GM23338 (cell line): ENCODE results near the gene LCP2. TPM values are rescaled to one million over a fixed set of nuclear protein-coding genes. Genes with fewer than 3 reads are reported as not detected.

ENCODE experiments used
- ATAC-seq: fragments of 200-7000 bp; cut with Tn5 transposase; 3 replicates; pipeline ENCODE4 v1.9.1; 2020
- DNase-seq: peaks from one replicate; pipeline ENCODE4 v3.0.0-alpha.2; 2015; ENCODE audit warnings: low spot score
- H2AFZ ChIP-seq: fragments of 200-600 bp; sonication (generic); 2 replicates; pipeline ENCODE4 v1.8.0; 2016; ENCODE audit warnings: antibody characterized with exemption, mild to moderate bottlenecking, moderate library complexity
- H3F3A ChIP-seq: fragments of 200-600 bp; sonication (generic); replicated peaks from 2 replicates; pipeline ENCODE4 v1.8.0; 2017; ENCODE audit warnings: antibody characterized with exemption, mixed run types, low read depth
- H3K27ac ChIP-seq: fragments of 200-600 bp; sonication (generic); 2 replicates; pipeline ENCODE4 v1.6.1; 2016; ENCODE audit warnings: low read depth
- H3K27me3 ChIP-seq: fragments of 200-600 bp; sonication (generic); 2 replicates; pipeline ENCODE4 v1.8.0; 2016; ENCODE audit warnings: mild to moderate bottlenecking, mixed run types, moderate library complexity; ENCODE audit not compliant: insufficient read depth
- H3K36me3 ChIP-seq: fragments of 200-600 bp; sonication (generic); 2 replicates; pipeline ENCODE4 v1.8.0; 2016; ENCODE audit warnings: mild to moderate bottlenecking; ENCODE audit not compliant: insufficient read depth
- H3K4me1 ChIP-seq: fragments of 200-600 bp; sonication (generic); 2 replicates; pipeline ENCODE4 v1.8.0; 2016; ENCODE audit warnings: mild to moderate bottlenecking, moderate library complexity; ENCODE audit not compliant: insufficient read depth
- H3K4me2 ChIP-seq: fragments of 200-600 bp; sonication (generic); 2 replicates; pipeline ENCODE4 v1.7.1; 2017; ENCODE audit warnings: mixed run types
- H3K4me3 ChIP-seq: fragments of 200-600 bp; sonication (generic); 2 replicates; pipeline ENCODE4 v1.6.1; 2016; ENCODE audit warnings: mixed run types
- H3K79me2 ChIP-seq: fragments of 200-600 bp; sonication (generic); replicated peaks from 2 replicates; pipeline ENCODE4 v1.8.0; 2017; ENCODE audit warnings: mild to moderate bottlenecking; ENCODE audit not compliant: insufficient read depth
- H3K9me2 ChIP-seq: fragments of 200-600 bp; sonication (generic); 2 replicates; pipeline ENCODE4 v1.8.0; 2017; ENCODE audit not compliant: insufficient read depth
- H4K20me1 ChIP-seq: fragments of 200-600 bp; sonication (generic); replicated peaks from 2 replicates; pipeline ENCODE4 v1.8.0; 2017; ENCODE audit warnings: mild to moderate bottlenecking; ENCODE audit not compliant: insufficient read depth
- H3K27ac Mint-ChIP-seq: 2 replicates; pipeline ENCODE4 v1.8.0; 2020; ENCODE audit warnings: inconsistent platforms, mild to moderate bottlenecking, moderate library complexity, mixed read lengths
- H3K27me3 Mint-ChIP-seq: 3 replicates; pipeline ENCODE4 v1.8.0; 2022; ENCODE audit warnings: low read depth, mild to moderate bottlenecking, moderate library complexity, mixed read lengths, inconsistent platforms; ENCODE audit not compliant: insufficient read depth, poor library complexity
- H3K36me3 Mint-ChIP-seq: 3 replicates; pipeline ENCODE4 v1.8.0; 2021; ENCODE audit warnings: low read depth, mild to moderate bottlenecking, inconsistent platforms, moderate library complexity, mixed read lengths
- H3K4me1 Mint-ChIP-seq: 3 replicates; pipeline ENCODE4 v1.8.0; 2020; ENCODE audit warnings: mild to moderate bottlenecking, inconsistent platforms, mixed read lengths
- H3K4me3 Mint-ChIP-seq: 3 replicates; pipeline ENCODE4 v1.8.0; 2021; ENCODE audit warnings: moderate library complexity, mild to moderate bottlenecking, inconsistent platforms, mixed read lengths
- H3K9me3 Mint-ChIP-seq: 3 replicates; pipeline ENCODE4 v1.8.0; 2020; ENCODE audit warnings: moderate library complexity, mild to moderate bottlenecking, inconsistent platforms, mixed read lengths
- CREB1 ChIP-seq: fragments of 250-450 bp; sonication (Bioruptor Pico); IDR thresholded peaks from 2 replicates; pipeline ENCODE4 v1.5.0; 2020; ENCODE audit warnings: low read depth, mild to moderate bottlenecking, moderate library complexity
- CTCF ChIP-seq, 2 experiments: fragments of 200-600 bp in 1 of 2; sonication (generic) in 1 of 2; conservative IDR thresholded peaks; 2 replicates each; pipeline versions ENCODE4 v1.5.1 to v1.6.1; 2016 to 2017; ENCODE audit warnings: antibody characterized with exemption in 2 of 2, low read depth in 2 of 2, mild to moderate bottlenecking in 2 of 2, moderate library complexity in 1 of 2
- ETS1 ChIP-seq: IDR thresholded peaks from 2 replicates; pipeline ENCODE4 v1.6.1; 2016; ENCODE audit warnings: antibody characterized with exemption
- EZH2phosphoT487 ChIP-seq: fragments of 200-600 bp; sonication (generic); IDR thresholded peaks from one replicate; pipeline ENCODE4 v1.8.1; 2018; ENCODE audit warnings: antibody characterized with exemption; ENCODE audit not compliant: unreplicated experiment
- NANOG ChIP-seq: IDR thresholded peaks from 2 replicates; pipeline ENCODE4 v1.6.1; 2016; ENCODE audit warnings: antibody characterized with exemption, borderline replicate concordance
- ZNF114 ChIP-seq: fragments of 250-450 bp; sonication (Bioruptor Pico); IDR thresholded peaks from 2 replicates; pipeline ENCODE4 v1.5.0; 2020; ENCODE audit warnings: mild to moderate bottlenecking, moderate library complexity
- ZNF331 ChIP-seq: fragments of 250-450 bp; sonication (Bioruptor Pico); IDR thresholded peaks from 2 replicates; pipeline ENCODE4 v1.5.0; 2020; ENCODE audit warnings: low read depth, mild to moderate bottlenecking, moderate library complexity
- ZNF462 ChIP-seq: fragments of 250-450 bp; sonication (Bioruptor Pico); IDR thresholded peaks from 2 replicates; pipeline ENCODE4 v1.5.0; 2020; ENCODE audit warnings: mild to moderate bottlenecking, moderate library complexity
- polyA plus RNA-seq: library from polyadenylated mRNA; unstranded; fragments of >200 nt; fragmentation: Nextera tagmentation; extraction: Ambion mirVana; gene quantifications from 2 replicates; pipeline ENCODE4 v1.2.1, GENCODE V29; 2016
- total RNA-seq: library from RNA; depleted of rRNA; stranded (reverse); fragments of >200 nt; shearing (Covaris generic); gene quantifications from 2 replicates; pipeline ENCODE4 v1.2.3, GENCODE V29; 2014

The LCP2 gene
- total and polyA plus RNA-seq, 2 experiments from 2014 or later = 0.26 to 0.38 TPM

- no peaks in the 10 kb centered on the region for H3K9me3 Mint-ChIP-seq
- no peak overlapping the region for H3K27ac Mint-ChIP-seq
Measured at GRCh38 chr5:170316937-170317336, 19.4 kb upstream of the LCP2 start.

GRCh38 chr5:170315154-170315553 lies 17.6 kb upstream of the LCP2 start:
- Mint-ChIP-seq H3K9me3 (no peaks in the 10 kb centered on the region), H3K27me3 (peaks cover 9% of the 10 kb centered on the region), H3K4me1 (peaks cover 16% of the 10 kb centered on the region; the same call in 2 of the 3 replicates), H3K36me3 (no peaks in the 10 kb centered on the region), H3K27ac (no peak overlapping the region), H3K4me3 (no peak overlapping the region)
- Histone ChIP-seq H3F3A (no peaks in the 10 kb centered on the region), H3K9me2 (peaks cover 3% of the 10 kb centered on the region; the same call in 1 of the 2 replicates), H3K4me3 (no peak overlapping the region), H3K79me2 (no peaks in the 10 kb centered on the region), H4K20me1 (no peaks in the 10 kb centered on the region), H3K27me3 (no peaks in the 10 kb centered on the region), H3K36me3 (no peaks in the 10 kb centered on the region), H3K27ac (no peak overlapping the region), H2AFZ (0 out of 2 replicates have a peak overlapping the region, but pooled peaks have one; percentile 23), H3K4me1 (peaks cover 6% of the 10 kb centered on the region; the same call in 1 of the 2 replicates), H3K4me2 (no peak overlapping the region)
- DNase-seq = no peak
- ATAC-seq = no peak; the same call in 2 of the 3 replicates
- TF ChIP-seq ETS1 = no peak
- TF ChIP-seq ZNF114 (CRISPR knock-in tag) = no peak
- no peak for TF ChIP-seq ZNF462

More at GRCh38 chr5:170316937-170317336, 19.4 kb upstream of the LCP2 start:
- no peak for DNase-seq
- Histone ChIP-seq H3F3A (no peaks in the 10 kb centered on the region), H3K9me2 (peaks cover 3% of the 10 kb centered on the region; the same call in 1 of the 2 replicates), H3K79me2 (no peaks in the 10 kb centered on the region), H3K4me3 (no peak overlapping the region), H4K20me1 (no peaks in the 10 kb centered on the region), H3K36me3 (no peaks in the 10 kb centered on the region), H3K27ac (no peak overlapping the region), H3K4me2 (no peak overlapping the region), H3K4me1 (no peaks in the 10 kb centered on the region; the same call in 1 of the 2 replicates), H3K27me3 (no peaks in the 10 kb centered on the region), H2AFZ (no peak overlapping the region)
- Mint-ChIP-seq H3K27me3 (peaks cover 7% of the 10 kb centered on the region), H3K4me1 (peaks cover 9% of the 10 kb centered on the region; the same call in 2 of the 3 replicates), H3K4me3 (no peak overlapping the region), H3K36me3 (no peaks in the 10 kb centered on the region)
- TF ChIP-seq ZNF114 (CRISPR knock-in tag) (no peak), NANOG (no peak), CTCF (conservative IDR thresholded peaks at IDR 0.05; ENCODE audit: low read depth in 2 of 2) (no peak), ZNF331 (no peak), ETS1 (no peak), CREB1 (CRISPR knock-in tag) (no peak), EZH2phosphoT487 (no peak)
- no peak for ATAC-seq
